SK-N-MC (cell line): ENCODE results near the gene JKAMP.

Source experiments
- EZH2 ChIP-seq: fragments of 200-600 bp; sonication (generic); IDR thresholded peaks from one replicate; pipeline ENCODE4 v1.6.1; 2017; ENCODE audit warnings: antibody characterized with exemption
- FOXP2 ChIP-seq: optimal IDR thresholded peaks from 2 replicates; pipeline ENCODE3; 2011; ENCODE audit warnings: mild to moderate bottlenecking, moderate library complexity; ENCODE audit not compliant: insufficient read depth; ENCODE audit errors: extremely low read length, control extremely low read depth
- POLR2AphosphoS5 ChIP-seq: IDR thresholded peaks from 2 replicates; pipeline ENCODE4 v1.6.1; 2012; ENCODE audit warnings: mild to moderate bottlenecking, low read depth, low read length, borderline replicate concordance

GRCh38 chr14:59510001-59510400 lies 25.7 kb downstream of the JKAMP start:
- no peak for TF ChIP-seq EZH2
- no peak for TF ChIP-seq POLR2AphosphoS5
- TF ChIP-seq FOXP2: no peak
